ENCODE data around the gene VWC2L. TPM values are rescaled to one million over a fixed set of nuclear protein-coding genes. Genes with fewer than 3 reads are reported as not detected.

VWC2L gene
- total and polyA plus RNA-seq, 7 donors: 0.28 TPM; not detected in 6

DNA sequence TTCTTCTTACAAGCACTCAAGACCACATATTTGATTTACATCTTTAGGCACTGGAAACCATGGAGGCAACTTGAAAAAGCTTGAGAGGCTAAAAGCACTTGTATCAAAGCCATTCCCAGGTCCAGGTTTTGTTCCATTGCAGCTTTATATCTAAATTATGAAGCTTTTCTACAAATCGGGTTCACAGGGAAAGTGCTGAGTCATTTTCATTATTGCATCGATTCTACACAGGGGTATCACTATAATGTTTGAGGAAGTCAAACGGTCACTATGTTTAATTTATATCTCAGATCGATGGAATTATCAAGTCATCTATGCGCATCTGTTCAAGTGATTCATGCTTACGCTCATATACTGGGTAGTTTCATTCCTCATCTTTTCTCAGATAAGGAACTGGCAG, 118.7 kb downstream of the VWC2L start:
- DNase-seq: no peak
- H3K36me3 ChIP-seq: no peaks in the 10 kb centered on the region
- intact Hi-C loops (cut with DNase I): no loop called here
- no peaks in the 10 kb centered on the region for H3K27me3 ChIP-seq
- H3K4me1 ChIP-seq: no peaks in the 10 kb centered on the region
- no peak for TF ChIP-seq POLR2A (IDR thresholded peaks at IDR 0.05)
- H3K9me3 ChIP-seq: no peaks in the 10 kb centered on the region
- no peak overlapping the region for H3K27ac ChIP-seq
- 91% methylated on average over 6 of the region's 6 CpGs for WGBS, 2 donors
- no peak overlapping the region for H3K4me3 ChIP-seq

DNA sequence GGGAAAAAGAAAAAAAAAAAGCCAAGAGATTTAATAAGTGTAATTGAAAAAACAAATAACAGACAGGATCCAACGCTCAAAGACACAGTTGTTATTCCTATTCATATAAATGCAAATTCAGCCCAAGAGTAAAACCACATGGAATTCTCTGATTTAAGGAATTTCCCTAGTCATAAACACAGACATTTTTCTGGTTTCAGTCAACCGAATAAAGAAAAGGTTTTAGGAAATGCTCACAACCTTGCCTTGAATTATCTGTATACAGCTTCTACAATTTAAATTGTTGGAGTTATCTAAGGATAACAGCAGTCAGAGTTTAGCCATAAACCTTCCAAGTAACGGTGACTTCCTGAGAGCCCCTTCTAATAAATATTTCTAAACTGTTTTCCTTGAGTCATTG, 122.7 kb downstream of the VWC2L start:
- intact Hi-C loops (cut with DNase I): no loop called here
- TF ChIP-seq POLR2A (IDR thresholded peaks at IDR 0.05): no peak
- Histone ChIP-seq H3K4me3 (no peak overlapping the region), H3K27me3 (no peaks in the 10 kb centered on the region), H3K4me1 (no peaks in the 10 kb centered on the region), H3K36me3 (no peaks in the 10 kb centered on the region), H3K27ac (no peak overlapping the region), H3K9me3 (no peaks in the 10 kb centered on the region)
- no peak for DNase-seq
- 57 to 71% methylated on average over 3 of the region's 3 CpGs for WGBS, 2 donors

DNA sequence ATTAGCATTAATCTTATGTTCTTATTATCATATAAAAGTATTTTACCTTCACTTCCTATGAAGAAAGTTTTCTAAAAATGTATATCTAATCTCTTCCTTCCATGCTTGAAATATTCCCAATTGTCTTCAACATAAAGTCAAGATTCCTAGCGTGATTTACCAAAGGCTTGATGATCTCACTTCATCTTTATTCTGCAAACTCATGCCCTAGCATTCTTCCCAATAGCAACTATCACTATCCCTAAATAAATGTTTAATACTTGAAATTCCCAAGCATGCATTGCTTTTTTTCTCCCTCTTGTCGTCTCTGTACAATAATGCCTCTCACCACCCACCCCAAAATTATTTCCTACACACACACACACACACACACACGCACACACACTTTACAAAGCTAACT, 125.8 kb downstream of the VWC2L start:
- H3K27ac ChIP-seq: no peak overlapping the region
- no peaks in the 10 kb centered on the region for H3K9me3 ChIP-seq
- no peaks in the 10 kb centered on the region for H3K36me3 ChIP-seq
- no peak overlapping the region for H3K4me3 ChIP-seq
- WGBS, 2 donors: 75 to 78% methylated on average over 3 of the region's 3 CpGs
- H3K4me1 ChIP-seq: no peaks in the 10 kb centered on the region
- intact Hi-C loops (cut with DNase I): no loop called here
- TF ChIP-seq EP300 (IDR thresholded peaks at IDR 0.05) (no peak), POLR2AphosphoS5 (IDR thresholded peaks at IDR 0.05) (no peak), POLR2A (IDR thresholded peaks at IDR 0.05) (no peak)
- TF ChIP-seq, protein P1, sequence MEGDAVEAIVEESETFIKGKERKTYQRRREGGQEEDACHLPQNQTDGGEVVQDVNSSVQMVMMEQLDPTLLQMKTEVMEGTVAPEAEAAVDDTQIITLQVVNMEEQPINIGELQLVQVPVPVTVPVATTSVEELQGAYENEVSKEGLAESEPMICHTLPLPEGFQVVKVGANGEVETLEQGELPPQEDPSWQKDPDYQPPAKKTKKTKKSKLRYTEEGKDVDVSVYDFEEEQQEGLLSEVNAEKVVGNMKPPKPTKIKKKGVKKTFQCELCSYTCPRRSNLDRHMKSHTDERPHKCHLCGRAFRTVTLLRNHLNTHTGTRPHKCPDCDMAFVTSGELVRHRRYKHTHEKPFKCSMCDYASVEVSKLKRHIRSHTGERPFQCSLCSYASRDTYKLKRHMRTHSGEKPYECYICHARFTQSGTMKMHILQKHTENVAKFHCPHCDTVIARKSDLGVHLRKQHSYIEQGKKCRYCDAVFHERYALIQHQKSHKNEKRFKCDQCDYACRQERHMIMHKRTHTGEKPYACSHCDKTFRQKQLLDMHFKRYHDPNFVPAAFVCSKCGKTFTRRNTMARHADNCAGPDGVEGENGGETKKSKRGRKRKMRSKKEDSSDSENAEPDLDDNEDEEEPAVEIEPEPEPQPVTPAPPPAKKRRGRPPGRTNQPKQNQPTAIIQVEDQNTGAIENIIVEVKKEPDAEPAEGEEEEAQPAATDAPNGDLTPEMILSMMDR (IDR thresholded peaks at IDR 0.05): no peak
- H3K27me3 ChIP-seq: no peaks in the 10 kb centered on the region
- DNase-seq: no peak

DNA sequence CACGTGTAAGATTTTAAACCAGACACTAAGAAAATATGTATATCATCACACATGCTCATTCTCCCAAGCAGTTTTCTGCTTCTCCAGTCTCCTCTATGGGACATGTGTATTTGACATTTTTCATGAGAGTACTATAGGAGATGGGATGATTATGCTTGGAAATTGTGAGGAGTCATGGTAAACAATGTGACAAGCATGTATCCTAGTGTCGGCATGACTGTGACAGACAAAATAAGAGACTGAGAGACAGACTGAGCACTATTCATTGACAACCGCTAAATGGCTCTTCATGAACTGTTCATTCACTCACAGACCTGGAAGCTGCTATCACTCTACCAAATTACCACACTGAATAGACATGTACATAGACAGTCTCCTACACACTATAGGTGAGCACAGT, 127.1 kb downstream of the VWC2L start:
- DNase-seq: no peak
- intact Hi-C loops (cut with DNase I): no loop called here
- TF ChIP-seq POLR2AphosphoS5 (IDR thresholded peaks at IDR 0.05) (no peak), EP300 (IDR thresholded peaks at IDR 0.05) (no peak), POLR2A (IDR thresholded peaks at IDR 0.05) (no peak)
- TF ChIP-seq, protein P1 (IDR thresholded peaks at IDR 0.05): no peak
- H3K27me3 ChIP-seq: no peaks in the 10 kb centered on the region
- H3K27ac ChIP-seq: no peak overlapping the region
- no peaks in the 10 kb centered on the region for H3K9me3 ChIP-seq
- 65 to 76% methylated on average over 3 of the region's 3 CpGs for WGBS, 2 donors
- H3K4me3 ChIP-seq: no peak overlapping the region
- peaks cover 0 to 8% (median 0%) of the 10 kb centered on the region in 4 donors for H3K4me1 ChIP-seq
- H3K36me3 ChIP-seq: no peaks in the 10 kb centered on the region

DNA sequence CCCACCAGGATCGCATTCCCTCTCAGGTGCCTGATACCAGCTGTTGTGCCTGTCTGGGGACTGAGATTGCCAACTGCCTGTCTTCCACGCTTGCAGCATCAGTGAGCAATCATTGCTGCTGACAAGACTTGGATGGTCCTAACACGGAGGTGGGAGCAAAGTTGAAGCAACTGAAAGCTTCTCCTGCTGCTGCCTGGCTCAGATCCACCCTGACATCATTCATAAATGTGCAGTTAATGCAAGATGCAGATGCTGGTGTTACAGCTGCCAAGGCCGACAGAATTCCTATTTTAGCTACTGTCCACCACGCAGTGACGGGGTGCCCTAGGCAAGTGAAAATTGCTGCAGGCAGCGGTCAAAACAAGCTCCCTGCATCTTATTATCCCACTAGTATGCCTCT, 131.4 kb downstream of the VWC2L start:
- intact Hi-C loops (cut with DNase I): no loop called here

DNA sequence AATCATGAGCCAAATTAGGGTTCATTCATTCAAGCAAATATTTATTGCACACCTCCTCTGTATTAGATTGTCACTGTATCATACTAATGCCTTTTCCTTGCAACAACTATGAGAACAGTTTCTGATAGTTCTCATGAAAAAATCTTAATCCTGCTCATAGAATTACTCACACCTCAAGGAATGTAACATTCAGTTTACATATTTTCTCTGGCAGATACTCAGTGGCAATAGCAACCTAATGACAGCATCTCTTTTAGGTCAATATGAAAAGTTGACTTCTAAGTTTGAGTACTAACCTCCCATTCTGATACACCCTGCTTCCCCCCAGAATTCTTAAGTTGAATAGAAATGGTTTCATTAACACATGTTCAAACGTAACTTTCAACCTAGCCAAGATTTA, 132.0 kb downstream of the VWC2L start:
- WGBS, 2 donors: 77 to 85% methylated on average over 1 of the region's 1 CpG
- H3K4me3 ChIP-seq: no peak overlapping the region
- intact Hi-C loops (cut with DNase I): no loop called here
- TF ChIP-seq EP300 (IDR thresholded peaks at IDR 0.05) (no peak), POLR2A (IDR thresholded peaks at IDR 0.05) (no peak)
- TF ChIP-seq, protein P1 (IDR thresholded peaks at IDR 0.05): no peak
- H3K36me3 ChIP-seq: no peaks in the 10 kb centered on the region
- no peak for DNase-seq
- peaks cover 0 to 9% (median 3%) of the 10 kb centered on the region in 4 donors for H3K4me1 ChIP-seq
- no peak overlapping the region for H3K27ac ChIP-seq
- no peaks in the 10 kb centered on the region for H3K9me3 ChIP-seq
- H3K27me3 ChIP-seq: no peaks in the 10 kb centered on the region

More for the DNA sequence above, 131.4 kb downstream of the VWC2L start:
- H3K27me3 ChIP-seq: no peaks in the 10 kb centered on the region
- 82 to 83% methylated on average over 7 of the region's 7 CpGs for WGBS, 2 donors
- no peak for DNase-seq
- H3K4me1 ChIP-seq: peaks cover 0 to 8% (median 0%) of the 10 kb centered on the region in 4 donors
- no peak overlapping the region for H3K4me3 ChIP-seq
- no peaks in the 10 kb centered on the region for H3K9me3 ChIP-seq
- H3K36me3 ChIP-seq: no peaks in the 10 kb centered on the region
- no peak overlapping the region for H3K27ac ChIP-seq
- TF ChIP-seq, protein P1 (IDR thresholded peaks at IDR 0.05): no peak
- no peak for TF ChIP-seq POLR2A (IDR thresholded peaks at IDR 0.05)
- no peak for TF ChIP-seq EP300 (IDR thresholded peaks at IDR 0.05)
- no peak for TF ChIP-seq POLR2AphosphoS5 (IDR thresholded peaks at IDR 0.05)

Measured in sigmoid colon (tissue), 7 donors.